ENCODE data around the gene GTF3C1. TPM values are rescaled to one million over a fixed set of nuclear protein-coding genes. Genes with fewer than 3 reads are reported as not detected.

The GTF3C1 gene
- total RNA-seq, 1 donor from 2014 or later, result 69.2 TPM

GRCh38 chr16:27463741-27464591 is 85.7 kb downstream of the GTF3C1 start:
- no peak for TF ChIP-seq CTCF (IDR thresholded peaks at IDR 0.05)
- H3K27me3 Mint-ChIP-seq (ENCODE audit: low read depth), result no peaks in the 10 kb centered on the region
- H3K9me3 Mint-ChIP-seq (ENCODE audit: low read depth), result peaks cover 6% of the 10 kb centered on the region
- peaks cover 29% of the 10 kb centered on the region for H3K4me1 Mint-ChIP-seq (ENCODE audit: low read depth)
- no peak overlapping the region for H3K4me3 Mint-ChIP-seq (ENCODE audit: unreplicated experiment)
- DNase-seq (ENCODE audit: low spot score), result no peak
- peaks cover 31% of the 10 kb centered on the region for H3K36me3 Mint-ChIP-seq (ENCODE audit: low read depth)
- no peak overlapping the region for H3K27ac Mint-ChIP-seq (ENCODE audit: unreplicated experiment)

- no peak for TF ChIP-seq CTCF (IDR thresholded peaks at IDR 0.05)
- DNase-seq (ENCODE audit: low spot score), result no peak
- peaks cover 26% of the 10 kb centered on the region for H3K36me3 Mint-ChIP-seq (ENCODE audit: low read depth)
- H3K27ac Mint-ChIP-seq (ENCODE audit: unreplicated experiment), result no peak overlapping the region
- H3K9me3 Mint-ChIP-seq (ENCODE audit: low read depth), result peaks cover 6% of the 10 kb centered on the region
- peaks cover 29% of the 10 kb centered on the region for H3K4me1 Mint-ChIP-seq (ENCODE audit: low read depth)
- H3K27me3 Mint-ChIP-seq (ENCODE audit: low read depth), result no peaks in the 10 kb centered on the region
- H3K4me3 Mint-ChIP-seq (ENCODE audit: unreplicated experiment), result no peak overlapping the region
These were observed 86.6 kb downstream of the GTF3C1 start for GRCh38 chr16:27462846-27463682.

- Mint-ChIP-seq H3K9me3 (ENCODE audit: low read depth) (peaks cover 1% of the 10 kb centered on the region), H3K4me3 (ENCODE audit: unreplicated experiment) (no peak overlapping the region), H3K27ac (ENCODE audit: unreplicated experiment) (no peak overlapping the region), H3K36me3 (ENCODE audit: low read depth) (peaks cover 19% of the 10 kb centered on the region), H3K4me1 (ENCODE audit: low read depth) (peaks cover 29% of the 10 kb centered on the region), H3K27me3 (ENCODE audit: low read depth) (no peaks in the 10 kb centered on the region)
- DNase-seq (ENCODE audit: low spot score), result no peak
- no peak for TF ChIP-seq CTCF (IDR thresholded peaks at IDR 0.05)
These were observed 87.4 kb downstream of the GTF3C1 start for GRCh38 chr16:27462200-27462845.

GRCh38 chr16:27461483-27462171 is 88.1 kb downstream of the GTF3C1 start:
- no peak for TF ChIP-seq CTCF (IDR thresholded peaks at IDR 0.05)
- Mint-ChIP-seq H3K4me3 (ENCODE audit: unreplicated experiment) (no peak overlapping the region), H3K36me3 (ENCODE audit: low read depth) (peaks cover 18% of the 10 kb centered on the region), H3K27ac (ENCODE audit: unreplicated experiment) (peak overlapping the region; percentile 68), H3K9me3 (ENCODE audit: low read depth) (no peaks in the 10 kb centered on the region), H3K4me1 (ENCODE audit: low read depth) (peaks cover 34% of the 10 kb centered on the region), H3K27me3 (ENCODE audit: low read depth) (no peaks in the 10 kb centered on the region)
- DNase-seq (ENCODE audit: low spot score), result no peak

All from chondrocyte (in vitro differentiated cells).